ENCODE results near the gene CHCHD3.

- no peak for TF ChIP-seq CTCF (conservative IDR thresholded peaks at IDR 0.05; ENCODE audit: low read depth, low read length)
- no peak for TF ChIP-seq EZH2 (IDR thresholded peaks at IDR 0.05; ENCODE audit: low read length, unreplicated experiment)
Measured at GRCh38 chr7:133021196-133021595, 60.7 kb downstream of the CHCHD3 start.
